ENCODE data around the gene SLC2A9.

GRCh38 chr4:9918484-9918883, 102.8 kb downstream of the SLC2A9 start:
- TF ChIP-seq POLR2A (IDR thresholded peaks at IDR 0.05) (no peak), CTCF (IDR thresholded peaks at IDR 0.05) (no peak)
